Loucy (cell line): ENCODE data around the gene MSMB.
A peak's percentile ranks its signal among the peaks of the same experiment; 100 is the strongest.

Experiments used
- H2AFZ ChIP-seq: fragments of 200-600 bp; sonication (generic); 2 replicates; pipeline ENCODE4 v1.6.0; 2016; ENCODE audit warnings: antibody characterized with exemption, mild to moderate bottlenecking, low read length, moderate library complexity
- H3F3A ChIP-seq: fragments of 200-600 bp; 2 replicates; pipeline ENCODE4 v1.6.0; 2016; ENCODE audit warnings: antibody characterized with exemption, low read depth, mild to moderate bottlenecking
- H3K27me3 ChIP-seq: fragments of 200-600 bp; sonication (generic); 2 replicates; pipeline ENCODE4 v1.6.1; 2014; ENCODE audit warnings: low read length, mild to moderate bottlenecking; ENCODE audit not compliant: insufficient read depth, poor library complexity, severe bottlenecking
- H3K36me3 ChIP-seq: fragments of 200-600 bp; sonication (generic); 2 replicates; pipeline ENCODE4 v1.6.1; 2016; ENCODE audit warnings: low read length; ENCODE audit not compliant: insufficient read depth
- H3K4me1 ChIP-seq: fragments of 200-600 bp; sonication (generic); 2 replicates; pipeline ENCODE4 v1.5.1; 2014; ENCODE audit warnings: low read length, mild to moderate bottlenecking; ENCODE audit not compliant: insufficient read depth, poor library complexity, severe bottlenecking
- H3K4me2 ChIP-seq: fragments of 200-600 bp; sonication (generic); 2 replicates; pipeline ENCODE4 v1.6.0; 2014; ENCODE audit warnings: antibody characterized with exemption, low read length, low read depth, mild to moderate bottlenecking; ENCODE audit not compliant: poor library complexity, severe bottlenecking
- H3K4me3 ChIP-seq: fragments of 200-600 bp; sonication (generic); 2 replicates; pipeline ENCODE4 v1.5.1; 2014; ENCODE audit warnings: low read length, mild to moderate bottlenecking, mixed read lengths; ENCODE audit not compliant: poor library complexity, severe bottlenecking
- H3K79me2 ChIP-seq: fragments of 200-600 bp; sonication (generic); 2 replicates; pipeline ENCODE4 v1.6.1; 2014; ENCODE audit warnings: low read length; ENCODE audit not compliant: insufficient read depth
- H3K9ac ChIP-seq: fragments of 200-600 bp; sonication (generic); 2 replicates; pipeline ENCODE4 v1.6.0; 2014; ENCODE audit warnings: mild to moderate bottlenecking, low read depth, low read length, moderate library complexity; ENCODE audit not compliant: poor library complexity, severe bottlenecking
- H3K9me2 ChIP-seq: fragments of 200-600 bp; sonication (generic); replicated peaks from 2 replicates; pipeline ENCODE4 v1.6.1; 2016; ENCODE audit warnings: low read depth, low read length, mixed read lengths
- H3K9me3 ChIP-seq: fragments of 200-600 bp; sonication (generic); 2 replicates; pipeline ENCODE4 v1.6.1; 2014; ENCODE audit warnings: mild to moderate bottlenecking, antibody characterized with exemption, low read length, low read depth; ENCODE audit not compliant: insufficient read depth
- H4K20me1 ChIP-seq: fragments of 200-600 bp; sonication (generic); 2 replicates; pipeline ENCODE4 v1.6.0; 2014; ENCODE audit warnings: antibody characterized with exemption, low read length, mild to moderate bottlenecking; ENCODE audit not compliant: insufficient read depth, poor library complexity, severe bottlenecking
- CTCF ChIP-seq: fragments of 200-600 bp; sonication (generic); conservative IDR thresholded peaks from 2 replicates; pipeline ENCODE4 v1.5.1; 2014; ENCODE audit warnings: mild to moderate bottlenecking, antibody characterized with exemption, low read length
- EZH2phosphoT487 ChIP-seq: fragments of 200-600 bp; IDR thresholded peaks from 2 replicates; pipeline ENCODE4 v1.6.1; 2018; ENCODE audit warnings: antibody characterized with exemption, mild to moderate bottlenecking, moderate library complexity, borderline replicate concordance

Gene MSMB

DNA sequence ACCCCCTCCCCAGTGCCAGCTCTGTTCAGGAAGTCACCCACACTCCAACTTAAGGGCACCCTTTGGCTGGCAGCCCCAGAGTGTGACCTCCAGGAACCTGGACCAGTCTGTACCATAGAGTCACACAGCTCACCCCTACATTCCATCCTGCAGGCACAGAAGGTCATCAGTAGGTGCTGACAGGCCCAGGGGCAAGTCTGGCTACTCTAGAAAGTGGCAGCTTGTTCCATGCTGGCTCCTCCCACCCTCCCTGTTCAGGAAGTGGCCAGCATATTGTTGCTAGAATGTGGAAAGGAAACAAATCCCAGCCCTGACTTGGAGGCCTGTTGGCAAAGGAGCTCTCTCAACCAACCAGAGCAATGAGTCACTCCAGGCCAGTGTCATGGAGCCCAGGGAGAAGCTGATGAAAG is 12.5 kb downstream of the MSMB start:
- Histone ChIP-seq H3K4me2 (peak overlapping the region; percentile 22), H3K9me2 (no peaks in the 10 kb centered on the region), H4K20me1 (peaks cover 14% of the 10 kb centered on the region), H3K36me3 (no peaks in the 10 kb centered on the region), H2AFZ (peak overlapping the region; percentile 85), H3K4me1 (peaks cover 18% of the 10 kb centered on the region), H3K79me2 (peaks cover 18% of the 10 kb centered on the region), H3K9me3 (no peaks in the 10 kb centered on the region), H3F3A (no peaks in the 10 kb centered on the region), H3K27me3 (no peaks in the 10 kb centered on the region), H3K9ac (peak overlapping the region; percentile 45), H3K4me3 (no peak overlapping the region)
- TF ChIP-seq CTCF (no peak), EZH2phosphoT487 (no peak)

GRCh38 chr10:46031648-46032532 is 14.2 kb downstream of the MSMB start:
- peak overlapping the region; percentile 20 for H3K9ac ChIP-seq
- peaks cover 30% of the 10 kb centered on the region for H4K20me1 ChIP-seq
- peaks cover 35% of the 10 kb centered on the region for H3K79me2 ChIP-seq
- H3K27me3 ChIP-seq, result no peaks in the 10 kb centered on the region
- no peak overlapping the region for H3K4me2 ChIP-seq
- H3K4me1 ChIP-seq, result peaks cover 33% of the 10 kb centered on the region
- H3K4me3 ChIP-seq, result no peak overlapping the region
- peak overlapping the region; percentile 60 for H2AFZ ChIP-seq
- H3K9me2 ChIP-seq, result no peaks in the 10 kb centered on the region
- H3K9me3 ChIP-seq, result no peaks in the 10 kb centered on the region
- H3K36me3 ChIP-seq, result no peaks in the 10 kb centered on the region
- TF ChIP-seq CTCF (no peak), EZH2phosphoT487 (no peak)
- H3F3A ChIP-seq, result no peaks in the 10 kb centered on the region

DNA sequence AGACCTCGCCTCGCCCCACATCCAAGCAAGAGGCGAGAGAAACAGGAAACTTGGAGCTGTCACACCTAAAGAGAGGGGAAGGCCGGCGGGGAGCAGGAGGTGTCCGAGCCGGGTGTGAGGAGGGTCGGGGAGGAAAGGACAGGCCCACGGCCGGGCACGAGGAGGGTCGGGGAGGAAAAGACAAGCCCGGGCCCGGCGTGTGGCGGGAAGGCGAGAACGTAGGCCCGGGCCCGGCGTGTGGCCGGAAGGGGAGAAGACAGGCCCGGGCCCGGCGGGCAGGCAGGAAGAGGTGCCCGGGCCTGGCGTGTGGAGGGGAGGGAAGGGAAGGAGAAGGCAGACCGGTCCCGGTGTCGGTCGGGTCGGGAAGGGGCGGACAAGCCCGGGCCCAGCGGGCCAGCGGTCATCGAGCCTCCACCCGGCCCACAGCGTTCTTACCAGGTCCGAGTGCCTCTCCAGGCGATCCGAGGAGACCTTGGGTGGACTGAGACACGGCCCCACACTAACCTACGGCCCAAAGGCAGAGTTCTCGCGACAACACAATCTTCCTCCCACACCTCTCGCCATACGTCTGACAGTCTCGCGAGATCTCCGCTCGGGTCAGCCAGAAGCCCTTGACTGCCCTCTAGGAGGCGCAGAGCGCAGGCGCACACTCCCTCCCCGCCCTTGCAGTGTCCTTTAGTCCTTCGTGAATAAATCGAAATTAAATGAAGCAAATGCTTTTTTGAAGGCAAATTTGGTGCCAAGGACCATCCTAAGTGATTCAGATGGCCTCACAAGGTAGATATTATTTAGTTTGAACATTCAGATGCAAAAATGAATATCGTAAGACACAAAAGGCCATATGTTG is 15.8 kb downstream of the MSMB start, which contains the start of gene NCOA4:
Gene NCOA4 (minus strand): TSS at position 533 of the 847 bp plus-strand sequence. CDS start 13,943 bp downstream, outside the sequence.
- Histone ChIP-seq H4K20me1 (peaks cover 46% of the 10 kb centered on the region), H3K4me1 (peaks cover 47% of the 10 kb centered on the region), H2AFZ (peak within 1 kb of the TSS; percentile 87), H3K9ac (peak within 1 kb of the TSS; percentile 93), H3K79me2 (peaks cover 50% of the 10 kb centered on the region), H3K36me3 (no peaks in the 10 kb centered on the region), H3F3A (no peaks in the 10 kb centered on the region), H3K4me2 (peak within 1 kb of the TSS; percentile 85), H3K4me3 (peak within 1 kb of the TSS; percentile 91), H3K27me3 (no peaks in the 10 kb centered on the region), H3K9me2 (no peaks in the 10 kb centered on the region), H3K9me3 (no peaks in the 10 kb centered on the region)
- TF ChIP-seq EZH2phosphoT487 (no peak), CTCF (peak; percentile 79)
